ENCODE data around the gene MAP3K7.

Gene MAP3K7

DNA sequence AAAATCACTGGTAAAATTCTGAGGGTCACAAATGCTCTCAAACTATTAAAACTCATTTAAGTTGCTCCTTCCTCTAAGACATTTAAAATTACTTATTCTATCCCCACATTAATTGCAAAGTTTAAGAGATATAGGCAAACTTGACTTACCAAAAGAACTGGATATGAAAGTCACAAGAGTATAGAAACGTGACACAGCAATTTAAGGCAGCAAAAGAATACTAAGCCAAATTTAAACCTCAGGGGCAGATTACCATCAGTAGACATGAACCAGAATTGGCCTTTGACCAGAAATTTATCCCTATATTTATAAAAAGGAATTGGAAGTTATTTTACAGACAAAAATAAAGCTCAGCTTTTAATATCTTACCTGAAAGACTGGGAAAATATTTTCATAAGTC lies 56.0 kb downstream of the MAP3K7 start:
- no peak for DNase-seq (ENCODE audit: low spot score)

DNA sequence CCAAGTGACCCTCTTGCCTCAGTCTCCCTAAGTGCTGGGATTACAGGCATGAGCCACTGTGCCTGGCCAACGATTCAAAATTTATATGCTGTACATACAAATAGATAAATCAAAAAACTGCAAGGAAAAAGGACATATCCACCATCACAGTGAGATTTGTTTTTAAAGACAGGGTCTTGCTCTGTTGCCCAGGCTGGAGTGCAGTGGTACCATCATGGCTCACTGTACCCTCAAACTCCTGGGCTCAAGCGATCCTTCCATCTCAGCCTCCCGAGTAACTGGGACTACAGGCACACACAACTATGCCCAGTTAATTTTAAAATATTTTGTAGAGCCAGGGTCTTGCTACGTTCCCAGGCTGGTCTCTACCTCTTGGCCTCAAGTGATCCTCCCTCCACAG lies 61.5 kb downstream of the MAP3K7 start:
- no peak for DNase-seq (ENCODE audit: low spot score)

DNA sequence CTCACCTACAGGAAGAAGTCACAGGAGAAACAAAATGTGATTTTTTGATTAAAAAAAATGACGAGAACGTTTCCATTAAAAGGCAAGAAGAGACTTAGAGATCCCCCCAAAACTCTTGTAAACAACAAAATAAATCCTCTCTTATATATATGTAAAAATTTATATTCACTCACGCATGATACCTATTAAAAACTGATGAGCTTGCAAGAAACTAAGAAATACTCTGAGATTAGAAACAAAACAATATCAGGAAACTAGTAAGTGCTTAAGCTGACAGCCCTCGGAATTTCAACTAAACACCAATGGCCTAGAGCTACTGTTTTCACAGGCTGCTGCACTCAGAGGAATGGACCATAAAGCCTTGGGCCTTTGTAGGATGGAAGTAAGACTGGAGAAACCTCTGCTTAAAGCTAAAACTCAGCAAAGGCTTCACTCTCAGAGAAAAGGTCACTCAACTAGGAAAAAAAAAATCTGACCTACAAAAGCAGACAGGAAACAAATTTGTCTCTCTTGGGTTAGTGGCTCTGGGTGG lies 63.0 kb downstream of the MAP3K7 start:
- no peak for DNase-seq (ENCODE audit: low spot score)

DNA sequence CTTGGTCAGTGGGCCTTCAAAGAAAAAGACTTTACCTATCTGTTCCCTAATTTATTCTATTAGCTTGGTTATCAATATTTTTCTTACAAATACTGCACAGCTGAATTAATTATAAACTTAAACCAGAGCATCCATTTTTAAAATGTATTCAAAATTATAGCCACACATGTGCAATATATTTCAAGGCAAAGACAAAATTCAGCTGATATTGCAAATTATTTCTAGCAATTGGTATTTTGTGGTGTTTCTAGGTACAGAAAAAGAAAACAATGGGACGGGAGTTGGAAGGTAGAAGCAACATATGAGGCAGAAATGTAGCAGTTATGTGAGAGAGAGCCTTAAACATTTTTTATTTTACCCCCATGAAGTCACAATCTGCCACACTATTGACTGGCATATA lies 64.9 kb downstream of the MAP3K7 start:
- no peak for DNase-seq (ENCODE audit: low spot score)

DNA sequence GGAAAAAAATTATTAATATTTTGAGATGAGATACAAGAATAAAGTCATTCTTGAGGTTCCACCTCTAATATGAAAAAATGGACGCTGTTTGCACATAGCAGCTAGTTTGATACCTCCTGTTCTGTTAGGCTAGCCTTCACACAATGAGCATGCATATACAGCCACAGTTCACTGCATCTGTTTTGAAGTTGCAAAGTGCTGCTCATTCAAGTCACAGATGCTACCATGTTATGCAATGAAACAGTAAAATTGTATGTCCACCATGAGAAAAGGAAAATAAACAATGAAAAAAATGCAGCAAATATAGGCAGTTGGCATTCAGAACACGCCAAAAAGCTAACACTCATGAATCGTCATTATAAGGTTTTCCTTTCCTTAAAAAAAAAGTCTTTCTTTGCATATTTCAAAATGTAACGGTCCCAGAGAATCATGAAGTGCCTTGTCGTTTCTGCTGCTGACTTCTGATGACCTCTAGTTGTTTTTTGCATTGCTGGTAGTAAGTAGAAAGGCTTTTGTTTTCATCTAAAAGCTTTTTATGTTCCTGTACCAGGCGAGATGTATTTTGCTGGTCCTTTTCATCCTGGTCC lies 70.7 kb downstream of the MAP3K7 start:
- peak; percentile 65 for DNase-seq (ENCODE audit: low spot score)

DNA sequence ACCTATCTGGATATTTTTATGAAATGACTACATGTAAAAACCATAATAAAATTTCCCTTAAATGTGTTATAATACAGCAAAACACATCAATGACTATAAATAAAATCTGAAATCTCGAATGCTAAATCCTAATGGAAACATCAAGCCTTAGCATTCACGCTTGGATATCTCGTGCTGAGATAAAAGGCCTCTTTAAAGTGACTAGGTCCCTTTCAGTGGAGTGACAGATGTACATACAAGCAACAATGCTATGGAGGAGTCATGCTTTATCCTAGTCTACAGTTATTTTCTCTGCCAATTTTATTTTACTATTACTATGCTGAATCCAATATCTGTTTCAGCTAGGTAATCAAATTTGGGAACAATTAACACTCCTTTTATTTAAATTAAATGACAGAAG lies 72.4 kb downstream of the MAP3K7 start:
- DNase-seq (ENCODE audit: low spot score) = no peak

DNA sequence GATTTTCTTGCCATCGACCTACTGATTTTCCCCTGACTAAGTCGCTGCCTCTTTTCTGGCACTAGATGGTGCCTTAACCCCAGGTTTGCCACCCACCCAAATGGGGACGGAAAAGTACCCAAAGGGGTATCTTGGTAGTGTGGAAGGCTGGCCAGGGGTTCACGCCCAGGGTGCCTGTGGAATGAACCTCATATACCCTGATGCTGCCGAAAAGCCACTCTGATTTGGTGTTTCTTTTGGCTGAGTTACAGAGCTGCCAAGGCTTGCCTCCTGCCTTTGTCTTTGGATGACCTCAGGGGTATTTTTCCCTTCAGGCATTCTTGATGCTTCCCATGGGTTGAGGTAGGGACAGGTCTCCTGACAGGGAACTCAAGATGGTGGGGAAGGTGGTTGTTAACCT lies 78.1 kb downstream of the MAP3K7 start:
- no peak for DNase-seq (ENCODE audit: low spot score)

DNA sequence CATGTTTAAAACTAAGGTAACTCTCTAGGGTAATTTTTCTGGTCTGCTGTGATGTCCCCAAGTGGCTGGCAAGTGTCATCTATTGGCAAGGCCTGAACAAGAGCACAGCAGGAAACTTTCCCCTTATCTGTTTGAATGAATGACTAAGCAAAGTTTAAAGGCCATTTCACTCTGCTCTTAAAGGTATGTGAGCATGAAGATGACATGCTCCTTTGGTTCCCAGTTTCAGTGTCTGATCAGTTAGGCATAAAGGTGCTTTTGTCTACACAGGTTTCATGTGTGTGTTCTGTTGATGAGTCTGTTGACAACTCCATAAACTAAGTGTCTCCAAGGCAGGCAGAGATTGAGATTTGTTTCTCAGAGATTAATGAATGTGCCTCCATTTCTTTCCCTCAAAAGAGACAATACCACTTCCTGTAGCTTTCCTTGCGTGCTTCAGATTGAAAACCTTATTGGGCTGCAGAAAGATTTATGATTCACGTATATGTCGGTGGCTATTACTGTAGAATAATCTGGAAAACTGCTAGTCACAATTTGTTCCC lies 83.9 kb downstream of the MAP3K7 start:
- DNase-seq (ENCODE audit: low spot score) = no peak

DNA sequence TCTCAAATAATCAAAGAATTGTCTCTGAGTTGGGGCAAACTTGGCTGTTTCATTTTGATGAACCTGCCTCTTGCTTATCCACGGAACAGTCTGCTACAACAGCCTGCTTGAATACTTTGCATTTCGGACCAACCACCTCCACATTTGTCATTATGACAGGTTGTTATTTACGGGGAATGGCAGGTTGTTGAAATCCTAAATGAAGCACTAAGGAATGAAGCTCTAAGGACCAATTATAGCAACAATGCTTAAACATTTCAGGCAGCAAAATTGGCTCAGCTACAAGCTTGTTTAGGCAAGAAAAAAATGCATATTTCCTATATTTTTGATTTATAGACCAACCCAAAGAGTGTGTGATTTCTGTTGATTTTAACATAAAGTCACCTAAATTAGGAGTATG lies 84.5 kb downstream of the MAP3K7 start:
- DNase-seq (ENCODE audit: low spot score) = no peak

DNA sequence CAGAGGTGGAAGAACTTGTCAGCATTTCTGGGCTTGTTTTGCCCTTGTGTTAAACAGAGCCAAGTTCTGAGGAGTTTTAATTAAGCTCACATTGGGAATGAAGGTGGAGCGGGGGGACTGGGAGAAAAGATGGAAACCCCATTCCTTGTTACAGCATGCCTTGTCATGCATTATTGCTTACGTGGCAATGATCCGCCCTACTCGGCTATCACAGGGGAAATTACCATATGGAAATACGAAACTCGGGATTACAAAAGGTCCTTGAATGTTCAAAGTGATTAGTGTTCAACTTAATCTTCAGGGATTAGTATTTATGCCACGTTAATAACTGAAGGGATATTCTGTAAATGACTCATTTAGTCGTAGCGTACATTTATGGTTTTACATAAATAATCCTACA lies 86.4 kb downstream of the MAP3K7 start:
- DNase-seq (ENCODE audit: low spot score) = no peak

DNA sequence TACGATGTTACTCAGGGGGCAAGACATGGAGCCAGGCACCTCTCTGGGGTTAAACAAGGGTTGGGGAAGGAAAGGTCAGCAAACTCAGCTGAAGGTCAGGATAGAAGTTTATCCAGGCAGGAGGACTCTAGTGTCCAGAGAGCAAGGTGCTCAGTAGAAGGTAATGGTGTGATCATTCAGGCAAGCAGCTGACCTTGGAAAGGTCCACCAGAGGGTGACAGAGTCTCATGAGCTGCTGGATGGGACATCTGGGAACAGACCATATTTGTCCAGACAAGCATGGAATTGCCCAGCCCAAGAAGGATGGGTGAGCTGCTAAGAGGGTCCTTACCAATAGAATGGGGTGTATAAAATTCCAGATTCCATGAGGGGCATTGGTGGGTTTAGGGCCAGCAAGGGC lies 89.5 kb downstream of the MAP3K7 start:
- DNase-seq (ENCODE audit: low spot score) = no peak

DNA sequence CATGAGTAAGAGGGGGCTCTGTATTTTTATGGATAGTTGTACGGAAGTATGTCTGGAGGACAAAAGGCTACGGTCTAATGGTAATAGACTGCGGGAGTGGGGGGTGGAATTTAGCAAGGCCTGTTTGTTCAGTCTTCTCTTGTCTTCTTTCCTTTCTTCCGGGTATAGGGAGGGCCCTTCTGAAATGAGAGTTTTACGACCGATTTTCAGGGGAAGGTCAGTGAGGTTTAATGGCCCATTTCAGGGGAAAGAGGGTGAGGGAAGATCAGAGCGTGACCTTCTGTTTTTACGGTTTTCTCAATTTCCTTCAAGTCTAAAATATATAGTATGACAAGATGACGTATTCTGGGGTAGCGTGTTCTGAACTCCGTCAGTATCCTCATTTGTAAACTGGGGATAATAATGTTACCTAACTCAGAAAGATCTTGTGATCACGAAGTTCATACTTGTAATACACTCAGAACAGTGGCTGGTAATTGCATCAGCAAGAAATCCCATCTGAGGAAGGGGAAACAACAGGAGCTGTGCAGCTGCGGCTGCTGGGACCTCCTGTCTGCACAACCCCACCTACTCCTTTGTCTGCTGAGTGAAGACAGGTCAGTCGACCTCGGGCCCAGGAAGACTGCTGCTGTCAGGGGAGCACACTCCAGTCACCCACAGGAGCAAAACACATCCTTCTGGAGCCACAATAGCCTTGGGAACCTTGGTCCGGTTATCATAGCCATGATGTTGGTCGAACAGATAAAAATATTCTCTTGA lies 90.4 kb downstream of the MAP3K7 start:
- DNase-seq (ENCODE audit: low spot score) = no peak

DNA sequence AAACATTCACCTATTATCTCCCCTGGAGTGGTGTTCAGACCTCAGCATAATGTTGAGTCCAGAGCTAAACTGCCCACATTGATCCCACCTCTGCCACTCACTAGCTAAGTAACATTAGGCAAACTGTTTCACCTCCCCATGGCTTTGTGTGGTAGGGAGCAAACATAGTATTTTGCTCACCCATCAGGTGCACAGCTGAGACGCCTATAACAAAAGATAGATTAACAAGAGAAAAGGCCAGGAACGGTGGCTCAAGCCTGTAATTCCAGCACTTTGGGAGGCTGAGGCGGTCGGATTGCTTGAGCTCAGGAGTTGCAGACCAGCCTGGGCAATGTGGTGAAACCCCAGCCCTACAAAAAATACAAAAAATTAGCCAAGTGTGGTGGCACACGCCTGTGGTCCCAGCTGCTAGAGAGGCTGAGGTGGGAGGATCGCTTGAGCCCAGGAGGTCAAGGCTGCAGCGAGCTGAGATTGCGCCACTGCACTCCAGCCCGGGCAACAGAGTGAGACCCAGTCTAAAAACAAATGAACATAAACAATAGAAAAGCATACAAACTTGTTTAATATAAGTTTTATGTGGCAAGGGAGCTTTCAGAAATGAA lies 91.6 kb downstream of the MAP3K7 start:
- DNase-seq (ENCODE audit: low spot score) = no peak

DNA sequence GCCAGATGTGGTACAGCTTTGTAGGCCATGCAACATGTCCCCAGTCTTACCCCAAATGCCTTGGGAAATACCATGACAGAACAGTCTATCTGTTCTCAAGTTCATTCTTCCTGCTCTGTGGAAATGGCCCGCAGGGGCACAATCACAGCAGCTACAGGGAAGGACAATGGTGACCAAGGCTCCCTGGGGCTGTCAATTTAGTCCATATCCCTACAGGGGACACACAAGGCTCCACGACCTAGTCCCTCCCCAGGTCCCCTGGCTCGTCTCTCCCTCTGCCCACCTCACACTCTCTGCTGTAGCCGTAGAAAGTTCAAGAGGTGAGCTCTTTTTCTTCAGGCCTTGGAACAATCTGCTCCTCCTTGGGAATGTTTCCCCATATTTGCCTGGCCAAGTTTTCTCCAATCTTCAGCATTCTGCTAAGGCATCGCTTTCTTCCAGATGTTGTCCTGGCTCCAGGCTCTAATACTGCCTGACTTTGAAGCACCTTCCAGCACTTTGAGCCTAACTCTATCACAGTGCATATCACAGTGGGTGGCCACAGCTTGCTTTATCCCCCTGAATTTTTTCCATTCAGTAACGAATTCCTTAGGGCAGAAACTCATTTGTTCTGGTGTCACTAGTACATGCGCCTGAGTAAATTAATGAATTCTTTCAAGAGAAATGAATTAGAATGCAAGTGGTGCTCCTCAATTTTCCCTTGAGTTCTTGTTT lies 92.6 kb downstream of the MAP3K7 start:
- no peak for DNase-seq (ENCODE audit: low spot score)

DNA sequence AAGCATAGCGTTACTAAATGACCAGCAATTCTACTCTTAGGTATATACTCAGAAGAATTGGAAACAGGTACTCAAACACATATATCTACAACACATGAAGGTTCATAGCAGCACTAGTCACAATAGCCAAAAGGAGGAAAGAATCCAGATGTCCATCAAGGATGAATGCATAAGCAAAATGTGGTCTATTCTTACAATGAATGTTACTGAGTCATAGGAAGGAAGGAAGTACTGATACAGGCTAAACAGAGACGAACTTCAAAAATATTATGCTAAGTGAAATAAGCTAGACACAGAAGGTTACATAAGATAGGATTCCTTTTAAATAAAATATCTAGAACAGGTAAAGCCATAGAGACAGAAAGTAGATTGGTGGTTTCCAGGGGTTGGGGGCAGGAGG lies 93.5 kb downstream of the MAP3K7 start:
- DNase-seq (ENCODE audit: low spot score) = no peak

DNA sequence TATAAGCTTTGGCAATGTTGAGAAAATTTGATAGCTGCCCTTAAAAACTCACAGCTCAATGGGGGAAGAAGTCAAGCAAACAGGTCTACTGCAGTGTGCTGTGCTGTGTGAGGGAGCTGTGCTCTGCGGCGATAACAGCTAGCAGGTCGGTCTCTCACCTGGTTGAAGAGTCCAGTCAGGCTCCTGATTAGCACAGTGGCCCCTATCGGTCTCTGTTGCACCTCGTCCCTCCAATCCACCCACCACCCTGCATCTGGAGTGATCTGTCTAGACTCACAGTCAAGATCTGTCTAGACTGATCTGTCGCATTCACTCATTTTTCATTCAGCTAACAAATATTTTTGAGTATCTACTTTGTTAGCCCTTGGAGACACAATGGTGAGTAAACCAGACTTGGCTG lies 94.1 kb downstream of the MAP3K7 start:
- DNase-seq (ENCODE audit: low spot score) = no peak

DNA sequence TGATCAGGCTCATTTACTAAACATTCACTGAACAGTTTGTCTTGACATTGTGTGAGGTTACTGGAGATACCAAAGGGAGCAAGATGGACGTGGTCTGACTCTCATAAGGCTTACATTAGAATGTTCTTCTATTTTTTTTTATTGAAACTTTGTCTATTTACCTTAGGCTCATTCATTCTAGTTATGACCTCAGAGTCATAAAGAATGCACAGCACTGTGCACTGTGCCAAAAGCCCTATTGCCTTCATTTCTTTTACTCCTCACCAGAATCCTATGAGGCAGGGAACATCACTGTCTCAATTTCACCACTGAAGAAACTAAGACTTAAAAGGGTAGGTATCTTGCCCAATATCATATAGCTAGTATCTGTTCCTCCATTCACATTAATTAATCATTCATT lies 94.5 kb downstream of the MAP3K7 start:
- DNase-seq (ENCODE audit: low spot score) = no peak

DNA sequence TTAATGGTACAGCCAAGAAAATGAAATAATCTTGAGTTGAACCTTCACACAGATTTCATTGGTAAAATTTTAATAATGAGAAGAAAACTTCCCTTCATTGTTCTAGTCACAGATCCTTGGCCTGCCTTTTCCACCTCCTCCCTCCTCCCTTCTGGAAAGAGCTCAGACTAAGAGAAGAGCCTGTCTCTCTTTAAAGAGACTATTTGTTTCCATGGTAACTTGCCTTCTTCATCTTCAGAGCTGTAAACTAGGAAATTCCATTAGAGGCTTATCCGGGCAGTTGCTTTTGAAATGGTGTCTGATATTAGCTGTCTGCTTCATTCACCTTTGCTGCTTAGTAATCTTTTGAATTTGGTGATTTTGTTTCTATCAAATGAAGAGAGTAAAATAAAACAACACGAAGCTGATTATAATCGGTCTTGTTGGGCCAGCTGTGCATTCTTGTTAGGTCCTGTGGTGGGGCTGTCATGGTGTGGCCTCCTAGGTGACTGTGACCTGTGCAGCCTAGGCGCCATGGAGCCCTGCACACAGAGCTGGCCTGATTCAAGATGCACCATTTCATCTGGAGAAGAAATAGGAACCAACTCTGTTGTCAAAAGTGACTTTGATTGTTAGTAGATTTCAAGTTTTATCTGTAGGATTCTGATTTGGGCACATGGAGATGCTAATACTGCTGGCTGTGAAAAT lies 96.7 kb downstream of the MAP3K7 start:
- no peak for DNase-seq (ENCODE audit: low spot score)

DNA sequence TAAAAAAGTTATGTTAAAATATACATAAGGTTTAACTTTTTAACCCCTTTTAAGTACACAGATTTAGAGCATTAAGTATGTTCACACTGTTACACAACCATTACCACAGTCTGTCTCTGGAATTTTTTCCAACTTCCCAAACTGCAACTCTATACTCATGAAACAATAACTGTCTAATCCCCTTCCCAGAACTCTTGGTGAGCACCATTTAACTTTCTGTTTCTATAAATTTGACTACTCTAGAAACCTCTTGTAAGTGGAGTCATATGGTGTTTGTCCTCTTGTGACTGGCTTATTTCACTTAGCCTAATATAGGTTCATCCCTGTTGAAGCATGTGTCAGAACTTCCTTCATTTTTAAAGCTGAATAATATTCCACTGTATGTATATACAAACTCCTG lies 98.1 kb downstream of the MAP3K7 start:
- DNase-seq (ENCODE audit: low spot score) = no peak

DNA sequence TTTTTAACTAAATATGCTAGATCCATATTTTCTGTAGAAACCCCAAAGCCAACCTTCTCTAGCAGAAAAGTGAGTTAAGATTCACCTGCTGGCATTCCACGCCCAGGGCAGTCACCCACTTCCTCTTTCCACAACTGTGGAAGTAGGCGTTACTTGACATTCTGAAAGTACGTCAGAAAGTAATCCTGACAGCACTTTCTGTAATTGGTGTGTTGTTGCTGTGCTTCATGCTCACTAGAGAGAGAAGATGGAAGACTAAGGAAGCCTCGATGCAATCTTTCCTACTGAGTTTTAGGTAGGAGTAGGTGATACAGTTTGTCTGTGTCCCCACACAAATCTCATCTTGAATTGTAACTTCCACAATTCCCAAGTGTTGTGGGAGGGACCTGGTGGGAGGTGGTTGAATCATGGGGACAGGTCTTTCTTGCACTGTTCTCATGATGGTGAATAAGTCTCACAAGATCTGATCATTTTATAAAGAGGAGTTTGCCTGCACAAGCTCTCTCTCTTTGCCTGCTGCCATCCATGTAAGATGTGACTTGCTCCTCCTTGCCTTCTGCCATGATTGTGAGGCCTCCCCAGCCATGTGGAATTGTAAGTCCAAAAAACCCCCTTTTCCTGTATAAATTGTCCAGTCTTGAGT lies 101.1 kb downstream of the MAP3K7 start:
- DNase-seq (ENCODE audit: low spot score) = no peak

DNA sequence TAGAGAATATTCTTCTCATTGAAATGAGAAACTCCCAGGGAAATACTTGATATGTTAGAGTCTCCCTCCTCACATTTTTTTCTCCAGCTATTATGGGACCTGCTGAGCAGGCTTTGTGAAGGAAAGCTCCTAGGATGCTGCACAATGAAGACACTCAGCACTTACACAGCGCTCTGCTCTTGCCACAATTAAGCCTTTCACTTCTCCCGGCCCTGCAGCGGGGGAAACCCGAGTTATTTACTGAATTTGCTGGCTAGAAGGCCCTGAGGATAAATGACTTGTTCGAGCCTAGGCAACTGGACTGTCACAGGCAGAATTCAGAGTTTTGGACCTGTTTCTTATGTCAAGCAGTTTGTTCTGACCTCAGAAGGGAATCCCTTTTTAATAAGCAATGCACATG lies 102.0 kb downstream of the MAP3K7 start:
- DNase-seq (ENCODE audit: low spot score) = peak; percentile 92
